ENCODE data around the gene SYT14. TPM values are rescaled to one million over a fixed set of nuclear protein-coding genes. Genes with fewer than 3 reads are reported as not detected.
"Not testable (repeated sequence)": the region's sequence is repeated elsewhere in the genome, so short reads cannot be mapped to it uniquely, and the experiment has no call there.

SYT14 gene
- total RNA-seq, 1 experiment from 2014 or later = not detected

DNA sequence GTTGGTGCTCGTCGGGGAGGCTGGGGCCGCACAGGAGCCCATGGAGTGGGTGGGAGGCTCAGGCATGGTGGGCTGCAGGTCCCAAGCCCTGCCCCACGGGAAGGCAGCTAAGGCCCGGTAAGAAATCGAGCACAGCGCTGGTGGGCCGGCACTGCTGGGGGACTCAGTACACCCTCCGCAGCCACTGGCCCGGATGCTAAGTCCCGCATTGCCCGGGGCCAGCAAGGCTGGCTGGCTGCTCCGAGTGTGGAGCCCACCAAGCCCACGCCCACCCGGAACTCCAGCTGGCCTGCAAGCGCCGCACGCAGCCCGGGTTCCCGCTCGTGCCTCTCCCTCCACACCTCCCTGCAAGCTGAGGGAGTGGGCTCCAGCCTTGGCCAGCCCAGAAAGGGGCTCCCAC lies 39.2 kb upstream of the SYT14 start:
- not testable (repeated sequence) for H2AFZ ChIP-seq (ENCODE audit: low read length); H3K79me2 ChIP-seq (ENCODE audit: low read length); H3K4me1 ChIP-seq (ENCODE audit: low read length); H4K20me1 ChIP-seq (ENCODE audit: insufficient read depth, low read depth, low read length); H3K9ac ChIP-seq (ENCODE audit: low read length); H3K36me3 ChIP-seq (ENCODE audit: insufficient read depth, low read length); H3K9me2 ChIP-seq (replicated peaks; ENCODE audit: insufficient read depth, low read length); H3K4me3 ChIP-seq (ENCODE audit: low read length); H3K27me3 ChIP-seq (ENCODE audit: low read length); H3K9me3 ChIP-seq (ENCODE audit: low read length); H3K27ac ChIP-seq (ENCODE audit: low read length); H3K4me2 ChIP-seq (ENCODE audit: low read depth, low read length, poor library complexity, severe bottlenecking); DNase-seq

GRCh38 chr1:209899948-209900347 lies 38.1 kb upstream of the SYT14 start:
- H4K20me1 ChIP-seq (ENCODE audit: insufficient read depth, low read depth, low read length) = no peaks in the 10 kb centered on the region
- no peak overlapping the region for H3K4me2 ChIP-seq (ENCODE audit: low read depth, low read length, poor library complexity, severe bottlenecking)
- no peaks in the 10 kb centered on the region for H3K9me3 ChIP-seq (ENCODE audit: low read length)
- H2AFZ ChIP-seq (ENCODE audit: low read length) = no peak overlapping the region
- H3K9me2 ChIP-seq (replicated peaks; ENCODE audit: insufficient read depth, low read length) = no peaks in the 10 kb centered on the region
- no peak overlapping the region for H3K27ac ChIP-seq (ENCODE audit: low read length)
- H3K27me3 ChIP-seq (ENCODE audit: low read length) = no peaks in the 10 kb centered on the region
- H3K36me3 ChIP-seq (ENCODE audit: insufficient read depth, low read length) = no peaks in the 10 kb centered on the region
- no peak overlapping the region for H3K9ac ChIP-seq (ENCODE audit: low read length)
- no peaks in the 10 kb centered on the region for H3K4me1 ChIP-seq (ENCODE audit: low read length)
- H3K4me3 ChIP-seq (ENCODE audit: low read length) = no peak overlapping the region
- DNase-seq = peak; percentile 82
- H3K79me2 ChIP-seq (ENCODE audit: low read length) = no peaks in the 10 kb centered on the region

- Histone ChIP-seq H3K79me2 (ENCODE audit: low read length) (no peaks in the 10 kb centered on the region), H3K9me2 (replicated peaks; ENCODE audit: insufficient read depth, low read length) (no peaks in the 10 kb centered on the region), H3K9ac (ENCODE audit: low read length) (no peak overlapping the region), H3K27ac (ENCODE audit: low read length) (no peak overlapping the region), H3K4me2 (ENCODE audit: low read depth, low read length, poor library complexity, severe bottlenecking) (no peak overlapping the region), H3K9me3 (ENCODE audit: low read length) (no peaks in the 10 kb centered on the region), H3K27me3 (ENCODE audit: low read length) (no peaks in the 10 kb centered on the region), H3K36me3 (ENCODE audit: insufficient read depth, low read length) (no peaks in the 10 kb centered on the region), H3K4me3 (ENCODE audit: low read length) (no peak overlapping the region), H4K20me1 (ENCODE audit: insufficient read depth, low read depth, low read length) (no peaks in the 10 kb centered on the region), H2AFZ (ENCODE audit: low read length) (no peak overlapping the region), H3K4me1 (ENCODE audit: low read length) (no peaks in the 10 kb centered on the region)
- DNase-seq = no peak
Measured at GRCh38 chr1:209900734-209901133, 37.3 kb upstream of the SYT14 start.

GRCh38 chr1:209901211-209901610 lies 36.8 kb upstream of the SYT14 start:
- Histone ChIP-seq H3K27ac (ENCODE audit: low read length) (no peak overlapping the region), H3K4me3 (ENCODE audit: low read length) (no peak overlapping the region), H3K36me3 (ENCODE audit: insufficient read depth, low read length) (no peaks in the 10 kb centered on the region), H3K9ac (ENCODE audit: low read length) (no peak overlapping the region), H4K20me1 (ENCODE audit: insufficient read depth, low read depth, low read length) (no peaks in the 10 kb centered on the region), H3K79me2 (ENCODE audit: low read length) (no peaks in the 10 kb centered on the region), H2AFZ (ENCODE audit: low read length) (no peak overlapping the region), H3K9me2 (replicated peaks; ENCODE audit: insufficient read depth, low read length) (no peaks in the 10 kb centered on the region), H3K4me2 (ENCODE audit: low read depth, low read length, poor library complexity, severe bottlenecking) (no peak overlapping the region), H3K4me1 (ENCODE audit: low read length) (no peaks in the 10 kb centered on the region), H3K9me3 (ENCODE audit: low read length) (no peaks in the 10 kb centered on the region), H3K27me3 (ENCODE audit: low read length) (no peaks in the 10 kb centered on the region)
- DNase-seq = no peak

DNA sequence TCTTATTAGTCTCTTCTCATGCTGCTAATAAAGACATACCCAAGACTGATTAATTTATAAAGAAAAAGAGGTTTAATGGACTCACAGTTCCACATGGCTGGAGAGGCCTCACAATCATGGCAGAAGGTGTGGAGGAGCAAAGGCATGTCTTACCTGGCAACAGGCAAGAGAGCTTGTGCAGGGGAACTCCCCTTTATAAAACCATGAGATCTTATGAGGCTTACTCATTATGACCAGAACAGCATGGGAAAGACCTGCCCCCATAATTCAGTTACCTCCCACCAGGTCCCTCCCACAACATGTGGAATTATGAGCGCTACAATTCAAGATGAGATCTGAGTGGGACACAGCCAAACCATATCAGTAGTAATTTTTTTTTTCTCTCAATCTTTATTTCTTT lies 33.2 kb upstream of the SYT14 start:
- not testable (repeated sequence) for H3K9me3 ChIP-seq (ENCODE audit: low read length); H3K9ac ChIP-seq (ENCODE audit: low read length); H3K4me2 ChIP-seq (ENCODE audit: low read depth, low read length, poor library complexity, severe bottlenecking); H4K20me1 ChIP-seq (ENCODE audit: insufficient read depth, low read depth, low read length); H3K4me3 ChIP-seq (ENCODE audit: low read length); H3K27me3 ChIP-seq (ENCODE audit: low read length); H3K4me1 ChIP-seq (ENCODE audit: low read length); H3K27ac ChIP-seq (ENCODE audit: low read length); DNase-seq; H3K36me3 ChIP-seq (ENCODE audit: insufficient read depth, low read length); H2AFZ ChIP-seq (ENCODE audit: low read length); H3K79me2 ChIP-seq (ENCODE audit: low read length); H3K9me2 ChIP-seq (replicated peaks; ENCODE audit: insufficient read depth, low read length)

- no peaks in the 10 kb centered on the region for H3K27me3 ChIP-seq (ENCODE audit: low read length)
- H3K27ac ChIP-seq (ENCODE audit: low read length) = no peak overlapping the region
- H3K79me2 ChIP-seq (ENCODE audit: low read length) = no peaks in the 10 kb centered on the region
- peaks cover 8% of the 10 kb centered on the region for H3K4me1 ChIP-seq (ENCODE audit: low read length)
- H3K9me3 ChIP-seq (ENCODE audit: low read length) = no peaks in the 10 kb centered on the region
- H3K36me3 ChIP-seq (ENCODE audit: insufficient read depth, low read length) = no peaks in the 10 kb centered on the region
- H3K4me2 ChIP-seq (ENCODE audit: low read depth, low read length, poor library complexity, severe bottlenecking) = no peak overlapping the region
- H3K9me2 ChIP-seq (replicated peaks; ENCODE audit: insufficient read depth, low read length) = 0 out of 2 replicates have a peak, but pooled peaks cover 3% of the 10 kb centered on the region
- H3K4me3 ChIP-seq (ENCODE audit: low read length) = no peak overlapping the region
- no peak overlapping the region for H3K9ac ChIP-seq (ENCODE audit: low read length)
- DNase-seq = no peak
- H4K20me1 ChIP-seq (ENCODE audit: insufficient read depth, low read depth, low read length) = no peaks in the 10 kb centered on the region
- no peak overlapping the region for H2AFZ ChIP-seq (ENCODE audit: low read length)
Measured at GRCh38 chr1:209911746-209912145, 26.3 kb upstream of the SYT14 start.

GRCh38 chr1:209912306-209912705 lies 25.7 kb upstream of the SYT14 start:
- Histone ChIP-seq H3K9me2 (replicated peaks; ENCODE audit: insufficient read depth, low read length) (0 out of 2 replicates have a peak, but pooled peaks cover 3% of the 10 kb centered on the region), H4K20me1 (ENCODE audit: insufficient read depth, low read depth, low read length) (no peaks in the 10 kb centered on the region), H3K9ac (ENCODE audit: low read length) (no peak overlapping the region), H3K4me1 (ENCODE audit: low read length) (peaks cover 8% of the 10 kb centered on the region), H3K79me2 (ENCODE audit: low read length) (no peaks in the 10 kb centered on the region), H3K9me3 (ENCODE audit: low read length) (no peaks in the 10 kb centered on the region), H3K36me3 (ENCODE audit: insufficient read depth, low read length) (no peaks in the 10 kb centered on the region), H3K27me3 (ENCODE audit: low read length) (no peaks in the 10 kb centered on the region), H3K27ac (ENCODE audit: low read length) (no peak overlapping the region), H2AFZ (ENCODE audit: low read length) (no peak overlapping the region), H3K4me3 (ENCODE audit: low read length) (no peak overlapping the region), H3K4me2 (ENCODE audit: low read depth, low read length, poor library complexity, severe bottlenecking) (no peak overlapping the region)
- no peak for DNase-seq

DNA sequence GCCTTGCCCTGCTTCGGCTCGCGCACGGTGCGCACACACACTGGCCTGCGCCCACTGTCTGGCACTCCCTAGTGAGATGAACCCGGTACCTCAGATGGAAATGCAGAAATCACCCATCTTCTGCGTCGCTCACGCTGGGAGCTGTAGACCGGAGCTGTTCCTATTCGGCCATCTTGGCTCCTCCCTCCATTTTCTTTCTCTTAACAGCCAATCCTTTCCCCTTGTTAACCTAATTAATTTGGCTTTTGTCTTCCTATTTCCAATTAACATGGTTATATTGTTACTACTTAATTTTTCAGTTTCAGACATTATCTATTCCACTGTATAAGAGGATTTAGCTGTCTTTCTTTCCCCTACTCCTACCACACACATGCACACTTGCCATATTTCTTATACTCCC lies 18.4 kb upstream of the SYT14 start:
- DNase-seq; H3K9me3 ChIP-seq (ENCODE audit: low read length); H3K4me1 ChIP-seq (ENCODE audit: low read length); H3K9ac ChIP-seq (ENCODE audit: low read length); H2AFZ ChIP-seq (ENCODE audit: low read length); H3K27me3 ChIP-seq (ENCODE audit: low read length); H4K20me1 ChIP-seq (ENCODE audit: insufficient read depth, low read depth, low read length); H3K4me3 ChIP-seq (ENCODE audit: low read length); H3K4me2 ChIP-seq (ENCODE audit: low read depth, low read length, poor library complexity, severe bottlenecking); H3K27ac ChIP-seq (ENCODE audit: low read length); H3K79me2 ChIP-seq (ENCODE audit: low read length); H3K9me2 ChIP-seq (replicated peaks; ENCODE audit: insufficient read depth, low read length); H3K36me3 ChIP-seq (ENCODE audit: insufficient read depth, low read length): not testable (repeated sequence)

GRCh38 chr1:209920844-209921243 lies 17.2 kb upstream of the SYT14 start:
- Histone ChIP-seq H3K9me2 (replicated peaks; ENCODE audit: insufficient read depth, low read length) (no peaks in the 10 kb centered on the region; the same call in 1 of the 2 replicates), H3K4me2 (ENCODE audit: low read depth, low read length, poor library complexity, severe bottlenecking) (no peak overlapping the region), H3K9ac (ENCODE audit: low read length) (no peak overlapping the region), H3K79me2 (ENCODE audit: low read length) (no peaks in the 10 kb centered on the region), H3K4me3 (ENCODE audit: low read length) (no peak overlapping the region), H3K9me3 (ENCODE audit: low read length) (no peaks in the 10 kb centered on the region), H3K4me1 (ENCODE audit: low read length) (no peaks in the 10 kb centered on the region), H3K27me3 (ENCODE audit: low read length) (no peaks in the 10 kb centered on the region), H3K36me3 (ENCODE audit: insufficient read depth, low read length) (no peaks in the 10 kb centered on the region), H2AFZ (ENCODE audit: low read length) (no peak overlapping the region), H4K20me1 (ENCODE audit: insufficient read depth, low read depth, low read length) (no peaks in the 10 kb centered on the region), H3K27ac (ENCODE audit: low read length) (no peak overlapping the region)
- no peak for DNase-seq
